ENCODE data around the gene POU1F1. TPM values are rescaled to one million over a fixed set of nuclear protein-coding genes. Genes with fewer than 3 reads are reported as not detected.

Gene POU1F1
- polyA plus RNA-seq, 1 donor (not counting 4 experiments of a cell fraction or from before 2014, with no cell fraction given), result not detected

DNA sequence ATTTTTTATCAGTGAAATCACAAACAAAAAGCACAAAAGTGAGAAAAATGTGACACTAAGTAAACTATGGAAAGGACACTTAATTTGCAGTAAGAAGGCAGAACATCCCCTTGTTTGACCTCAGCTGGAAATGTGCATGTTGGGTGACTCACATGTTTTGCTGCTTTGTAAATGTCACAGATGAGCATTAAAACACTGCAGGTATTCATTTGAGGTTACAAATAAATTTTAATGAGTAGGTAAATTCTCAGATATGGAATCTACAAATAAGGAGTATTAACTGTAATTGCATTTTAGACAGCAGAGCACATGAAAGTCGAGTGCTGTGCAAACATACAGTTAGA, 29.0 kb downstream of the POU1F1 start:
- no peak for FAIRE-seq
- no peak overlapping the region for H3K4me3 ChIP-seq (ENCODE audit: control insufficient read depth in 2 of 3, extremely low read depth in 1 of 3, insufficient read depth in 2 of 3, low read depth in 1 of 3, low read length in 3 of 3)
- H3K27ac ChIP-seq (ENCODE audit: control insufficient read depth, insufficient read depth, low read length), result no peak overlapping the region
- no peaks in the 10 kb centered on the region for H3K9me3 ChIP-seq (ENCODE audit: control insufficient read depth, low read depth, low read length)
- no peaks in the 10 kb centered on the region for H4K20me1 ChIP-seq (ENCODE audit: control insufficient read depth, extremely low read depth, insufficient read depth, low read length)
- H3K36me3 ChIP-seq (ENCODE audit: control insufficient read depth in 2 of 2, extremely low read depth in 1 of 2, insufficient read depth in 2 of 2, low read length in 2 of 2), result peaks cover 0 to 4% of the 10 kb centered on the region in 2 experiments
- no peaks in the 10 kb centered on the region for H3K9me1 ChIP-seq (ENCODE audit: control insufficient read depth, extremely low read depth, insufficient read depth, low read length)
- DNase-seq (ENCODE audit: low read depth, low spot score), result no peak
- dilution Hi-C loops (cut with MboI; ENCODE audit: extremely low pct_ligation_motif_present, low sequenced_read_pairs), result no loop called here
- H3K4me1 ChIP-seq (ENCODE audit: control insufficient read depth, extremely low read depth, insufficient read depth, low read length), result no peaks in the 10 kb centered on the region
- no peak overlapping the region for H3K9ac ChIP-seq (ENCODE audit: control insufficient read depth, extremely low read depth, insufficient read depth, low read length)
- H2AFZ ChIP-seq (ENCODE audit: control insufficient read depth, low read length), result no peak overlapping the region
- H3K27me3 ChIP-seq (ENCODE audit: control insufficient read depth, extremely low read depth, insufficient read depth, low read length), result no peaks in the 10 kb centered on the region
- H3K79me2 ChIP-seq (ENCODE audit: control insufficient read depth, insufficient read depth, low read length), result peaks cover 23% of the 10 kb centered on the region
- no peak for TF ChIP-seq EZH2 (IDR thresholded peaks at IDR 0.05; ENCODE audit: low read length)
- TF ChIP-seq, protein P1, sequence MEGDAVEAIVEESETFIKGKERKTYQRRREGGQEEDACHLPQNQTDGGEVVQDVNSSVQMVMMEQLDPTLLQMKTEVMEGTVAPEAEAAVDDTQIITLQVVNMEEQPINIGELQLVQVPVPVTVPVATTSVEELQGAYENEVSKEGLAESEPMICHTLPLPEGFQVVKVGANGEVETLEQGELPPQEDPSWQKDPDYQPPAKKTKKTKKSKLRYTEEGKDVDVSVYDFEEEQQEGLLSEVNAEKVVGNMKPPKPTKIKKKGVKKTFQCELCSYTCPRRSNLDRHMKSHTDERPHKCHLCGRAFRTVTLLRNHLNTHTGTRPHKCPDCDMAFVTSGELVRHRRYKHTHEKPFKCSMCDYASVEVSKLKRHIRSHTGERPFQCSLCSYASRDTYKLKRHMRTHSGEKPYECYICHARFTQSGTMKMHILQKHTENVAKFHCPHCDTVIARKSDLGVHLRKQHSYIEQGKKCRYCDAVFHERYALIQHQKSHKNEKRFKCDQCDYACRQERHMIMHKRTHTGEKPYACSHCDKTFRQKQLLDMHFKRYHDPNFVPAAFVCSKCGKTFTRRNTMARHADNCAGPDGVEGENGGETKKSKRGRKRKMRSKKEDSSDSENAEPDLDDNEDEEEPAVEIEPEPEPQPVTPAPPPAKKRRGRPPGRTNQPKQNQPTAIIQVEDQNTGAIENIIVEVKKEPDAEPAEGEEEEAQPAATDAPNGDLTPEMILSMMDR (optimal IDR thresholded peaks at IDR 0.05 in 1 of 3, IDR thresholded peaks at IDR 0.05 in 1 of 3, conservative IDR thresholded peaks at IDR 0.05 in 1 of 3; ENCODE audit: extremely low read depth in 1 of 3, insufficient read depth in 2 of 3, low read length in 3 of 3), result no peak
- H3K4me2 ChIP-seq (ENCODE audit: control insufficient read depth, extremely low read depth, insufficient read depth, low read depth, low read length), result no peak overlapping the region

DNA sequence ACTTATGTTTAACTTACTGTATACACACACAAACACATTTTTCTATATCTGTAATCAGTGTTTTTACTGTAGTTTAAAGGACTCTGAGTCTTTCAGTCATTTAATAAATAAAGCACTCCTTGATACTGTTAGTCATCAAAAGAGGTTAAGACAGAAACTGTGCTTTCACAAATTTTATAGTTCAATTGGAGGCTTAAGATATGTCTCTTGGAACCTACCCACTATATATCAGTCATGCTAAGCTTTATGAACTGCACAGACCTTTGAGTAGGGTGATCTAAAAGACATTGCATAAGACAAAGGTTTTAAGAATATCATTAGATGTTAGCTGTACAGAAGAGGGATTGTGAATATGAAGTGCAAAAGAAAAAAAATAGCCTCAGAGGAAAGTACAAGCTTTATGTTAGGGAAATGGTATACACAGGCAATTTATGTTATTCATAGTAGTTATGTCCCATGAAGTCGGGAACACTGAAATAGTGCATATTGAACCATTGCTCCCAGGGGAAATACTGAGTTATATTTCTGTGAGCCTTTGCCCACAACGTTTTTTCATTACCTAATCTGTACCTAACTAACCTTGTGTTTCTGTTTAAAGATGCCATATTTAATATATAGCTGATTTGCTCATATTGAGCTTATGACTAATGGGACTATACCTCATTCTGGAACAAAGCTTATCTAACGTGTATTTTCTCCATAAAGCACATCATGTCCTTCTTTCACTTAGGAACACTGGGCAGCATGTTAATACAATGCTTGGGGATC, 29.5 kb downstream of the POU1F1 start:
- DNase-seq (ENCODE audit: low read depth, low spot score) (no peak), FAIRE-seq (no peak)
- dilution Hi-C loops (cut with MboI; ENCODE audit: extremely low pct_ligation_motif_present, low sequenced_read_pairs), result no loop called here

More for the DNA sequence above, 29.5 kb downstream of the POU1F1 start:
- Histone ChIP-seq H3K36me3 (ENCODE audit: control insufficient read depth in 2 of 2, extremely low read depth in 1 of 2, insufficient read depth in 2 of 2, low read length in 2 of 2) (peaks cover 0 to 2% of the 10 kb centered on the region in 2 experiments), H3K4me1 (ENCODE audit: control insufficient read depth, extremely low read depth, insufficient read depth, low read length) (no peaks in the 10 kb centered on the region), H2AFZ (ENCODE audit: control insufficient read depth, low read length) (no peak overlapping the region), H3K9me3 (ENCODE audit: control insufficient read depth, low read depth, low read length) (no peaks in the 10 kb centered on the region), H4K20me1 (ENCODE audit: control insufficient read depth, extremely low read depth, insufficient read depth, low read length) (no peaks in the 10 kb centered on the region), H3K27ac (ENCODE audit: control insufficient read depth, insufficient read depth, low read length) (no peak overlapping the region), H3K4me2 (ENCODE audit: control insufficient read depth, extremely low read depth, insufficient read depth, low read depth, low read length) (no peak overlapping the region), H3K79me2 (ENCODE audit: control insufficient read depth, insufficient read depth, low read length) (peaks cover 25% of the 10 kb centered on the region), H3K9ac (ENCODE audit: control insufficient read depth, extremely low read depth, insufficient read depth, low read length) (no peak overlapping the region), H3K27me3 (ENCODE audit: control insufficient read depth, extremely low read depth, insufficient read depth, low read length) (no peaks in the 10 kb centered on the region), H3K9me1 (ENCODE audit: control insufficient read depth, extremely low read depth, insufficient read depth, low read length) (no peaks in the 10 kb centered on the region), H3K4me3 (ENCODE audit: control insufficient read depth in 2 of 3, extremely low read depth in 1 of 3, insufficient read depth in 2 of 3, low read depth in 1 of 3, low read length in 3 of 3) (no peak overlapping the region)
- no peak for TF ChIP-seq EZH2 (IDR thresholded peaks at IDR 0.05; ENCODE audit: low read length)

Measured in keratinocyte (primary cell).